RWPE2 (cell line): Measurements from ENCODE around the gene CACNG7.

Experiments
- ATAC-seq: fragments of 200-7000 bp; cut with Tn5 transposase; 3 replicates; pipeline ENCODE4 v1.9.1; 2021; ENCODE audit warnings: low read depth
- DNase-seq: peaks from one replicate; pipeline ENCODE4 v3.0.0-alpha.2; 2020; ENCODE audit warnings: low spot score
- H3K27ac ChIP-seq: fragments of 450-650 bp; 2 replicates; pipeline ENCODE4 v1.5.1; 2017; ENCODE audit warnings: mild to moderate bottlenecking; ENCODE audit not compliant: poor library complexity, severe bottlenecking
- H3K27me3 ChIP-seq: fragments of 250-450 bp; sonication (Bioruptor Pico); 2 replicates; pipeline ENCODE4 v1.5.1; 2021; ENCODE audit warnings: mild to moderate bottlenecking, moderate library complexity; ENCODE audit not compliant: insufficient read depth, poor library complexity, severe bottlenecking
- H3K36me3 ChIP-seq: fragments of 250-450 bp; sonication (Bioruptor Pico); 2 replicates; pipeline ENCODE4 v1.5.1; 2020; ENCODE audit warnings: low read depth, mild to moderate bottlenecking, moderate library complexity
- H3K4me1 ChIP-seq: fragments of 250-450 bp; sonication (Bioruptor Pico); 2 replicates; pipeline ENCODE4 v1.5.1; 2021; ENCODE audit warnings: mild to moderate bottlenecking, moderate library complexity; ENCODE audit not compliant: insufficient read depth, poor library complexity, severe bottlenecking
- H3K4me3 ChIP-seq: fragments of 250-450 bp; sonication (Bioruptor Pico); 2 replicates; pipeline ENCODE4 v1.5.1; 2021; ENCODE audit warnings: mild to moderate bottlenecking, moderate library complexity; ENCODE audit not compliant: severe bottlenecking
- H3K9me3 ChIP-seq: fragments of 250-450 bp; sonication (Bioruptor Pico); 2 replicates; pipeline ENCODE4 v1.5.1; 2021; ENCODE audit warnings: mild to moderate bottlenecking, moderate library complexity; ENCODE audit not compliant: severe bottlenecking
- TF ChIP-seq, protein P1 (sequence below): fragments of 450-650 bp; IDR thresholded peaks from one replicate; pipeline ENCODE4 v1.5.1; 2017; ENCODE audit warnings: mild to moderate bottlenecking, moderate library complexity; ENCODE audit not compliant: poor library complexity, severe bottlenecking

Gene CACNG7

GRCh38 chr19:53892981-53893325 lies 16.1 kb upstream of the CACNG7 start:
- ATAC-seq: peak; percentile 37; the same call in 2 of the 3 replicates
- Histone ChIP-seq H3K9me3 (no peaks in the 10 kb centered on the region), H3K4me3 (no peak overlapping the region), H3K27me3 (no peaks in the 10 kb centered on the region), H3K27ac (no peak overlapping the region), H3K4me1 (peaks cover 3% of the 10 kb centered on the region), H3K36me3 (no peaks in the 10 kb centered on the region)
- no peak for DNase-seq
- TF ChIP-seq, protein P1, sequence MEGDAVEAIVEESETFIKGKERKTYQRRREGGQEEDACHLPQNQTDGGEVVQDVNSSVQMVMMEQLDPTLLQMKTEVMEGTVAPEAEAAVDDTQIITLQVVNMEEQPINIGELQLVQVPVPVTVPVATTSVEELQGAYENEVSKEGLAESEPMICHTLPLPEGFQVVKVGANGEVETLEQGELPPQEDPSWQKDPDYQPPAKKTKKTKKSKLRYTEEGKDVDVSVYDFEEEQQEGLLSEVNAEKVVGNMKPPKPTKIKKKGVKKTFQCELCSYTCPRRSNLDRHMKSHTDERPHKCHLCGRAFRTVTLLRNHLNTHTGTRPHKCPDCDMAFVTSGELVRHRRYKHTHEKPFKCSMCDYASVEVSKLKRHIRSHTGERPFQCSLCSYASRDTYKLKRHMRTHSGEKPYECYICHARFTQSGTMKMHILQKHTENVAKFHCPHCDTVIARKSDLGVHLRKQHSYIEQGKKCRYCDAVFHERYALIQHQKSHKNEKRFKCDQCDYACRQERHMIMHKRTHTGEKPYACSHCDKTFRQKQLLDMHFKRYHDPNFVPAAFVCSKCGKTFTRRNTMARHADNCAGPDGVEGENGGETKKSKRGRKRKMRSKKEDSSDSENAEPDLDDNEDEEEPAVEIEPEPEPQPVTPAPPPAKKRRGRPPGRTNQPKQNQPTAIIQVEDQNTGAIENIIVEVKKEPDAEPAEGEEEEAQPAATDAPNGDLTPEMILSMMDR: no peak

DNA sequence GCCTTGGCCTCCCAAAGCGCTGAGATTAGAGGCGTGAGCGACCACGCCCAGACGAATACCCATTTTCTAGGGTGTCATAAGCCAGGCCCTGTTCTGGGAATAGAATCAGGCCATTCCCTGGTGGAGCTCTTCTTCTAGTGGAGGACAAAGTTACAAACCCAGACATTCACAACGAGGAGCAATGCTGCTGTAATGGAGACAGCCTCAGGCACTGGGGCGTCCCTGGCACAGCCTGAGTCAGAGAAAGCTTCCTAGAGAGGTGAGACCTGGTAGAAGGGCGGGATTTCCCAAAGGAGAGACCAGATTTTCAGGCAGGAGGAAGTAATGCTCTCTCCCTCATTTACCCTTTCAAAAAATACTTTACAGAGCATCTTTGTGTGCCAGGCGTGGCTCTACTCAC lies 14.4 kb upstream of the CACNG7 start:
- Histone ChIP-seq H3K27me3 (no peaks in the 10 kb centered on the region), H3K9me3 (no peaks in the 10 kb centered on the region), H3K27ac (no peak overlapping the region), H3K4me3 (no peak overlapping the region), H3K36me3 (no peaks in the 10 kb centered on the region), H3K4me1 (peaks cover 3% of the 10 kb centered on the region)
- TF ChIP-seq, protein P1: no peak
- peak; percentile 57 for ATAC-seq
- DNase-seq: no peak

- no peaks in the 10 kb centered on the region for H3K27me3 ChIP-seq
- no peaks in the 10 kb centered on the region for H3K9me3 ChIP-seq
- no peak overlapping the region for H3K4me3 ChIP-seq
- DNase-seq: no peak
- H3K27ac ChIP-seq: no peak overlapping the region
- ATAC-seq: no peak
- H3K36me3 ChIP-seq: no peaks in the 10 kb centered on the region
- TF ChIP-seq, protein P1: no peak
- H3K4me1 ChIP-seq: peaks cover 8% of the 10 kb centered on the region
Measured at GRCh38 chr19:53896682-53897081, 12.4 kb upstream of the CACNG7 start.

GRCh38 chr19:53897459-53897858 lies 11.6 kb upstream of the CACNG7 start:
- ATAC-seq (no peak), DNase-seq (no peak)
- Histone ChIP-seq H3K4me1 (peaks cover 8% of the 10 kb centered on the region), H3K4me3 (no peak overlapping the region), H3K27me3 (no peaks in the 10 kb centered on the region), H3K36me3 (no peaks in the 10 kb centered on the region), H3K27ac (no peak overlapping the region), H3K9me3 (no peaks in the 10 kb centered on the region)
- TF ChIP-seq, protein P1: no peak

GRCh38 chr19:53898166-53898565 lies 10.9 kb upstream of the CACNG7 start:
- Histone ChIP-seq H3K4me1 (peaks cover 8% of the 10 kb centered on the region), H3K27me3 (no peaks in the 10 kb centered on the region), H3K4me3 (no peak overlapping the region), H3K27ac (no peak overlapping the region), H3K9me3 (no peaks in the 10 kb centered on the region), H3K36me3 (no peaks in the 10 kb centered on the region)
- TF ChIP-seq, protein P1: no peak
- ATAC-seq (no peak), DNase-seq (no peak)
